Breast epithelium (tissue), 3 donors: ENCODE results near the gene FCRL6.

ENCODE experiments used
- POLR2A ChIP-seq: fragments of 450-650 bp; IDR thresholded peaks from one replicate; pipeline ENCODE4 v1.6.1; 2016; ENCODE audit warnings: antibody characterized with exemption, mild to moderate bottlenecking, moderate library complexity
- POLR2AphosphoS5 ChIP-seq, 3 donors: sonication (generic); formaldehyde crosslinking; IDR thresholded peaks; one replicate each; pipeline ENCODE4 v1.6.1; 2017; ENCODE audit warnings: antibody characterized with exemption in 3 of 3
- TF ChIP-seq, protein P1 (sequence below), 3 donors: fragments of 450-650 bp; IDR thresholded peaks; one replicate each; pipeline ENCODE4 v1.5.1; 2016 to 2017; ENCODE audit warnings: antibody characterized with exemption in 3 of 3, mild to moderate bottlenecking in 3 of 3, moderate library complexity in 3 of 3

- TF ChIP-seq, protein P1, sequence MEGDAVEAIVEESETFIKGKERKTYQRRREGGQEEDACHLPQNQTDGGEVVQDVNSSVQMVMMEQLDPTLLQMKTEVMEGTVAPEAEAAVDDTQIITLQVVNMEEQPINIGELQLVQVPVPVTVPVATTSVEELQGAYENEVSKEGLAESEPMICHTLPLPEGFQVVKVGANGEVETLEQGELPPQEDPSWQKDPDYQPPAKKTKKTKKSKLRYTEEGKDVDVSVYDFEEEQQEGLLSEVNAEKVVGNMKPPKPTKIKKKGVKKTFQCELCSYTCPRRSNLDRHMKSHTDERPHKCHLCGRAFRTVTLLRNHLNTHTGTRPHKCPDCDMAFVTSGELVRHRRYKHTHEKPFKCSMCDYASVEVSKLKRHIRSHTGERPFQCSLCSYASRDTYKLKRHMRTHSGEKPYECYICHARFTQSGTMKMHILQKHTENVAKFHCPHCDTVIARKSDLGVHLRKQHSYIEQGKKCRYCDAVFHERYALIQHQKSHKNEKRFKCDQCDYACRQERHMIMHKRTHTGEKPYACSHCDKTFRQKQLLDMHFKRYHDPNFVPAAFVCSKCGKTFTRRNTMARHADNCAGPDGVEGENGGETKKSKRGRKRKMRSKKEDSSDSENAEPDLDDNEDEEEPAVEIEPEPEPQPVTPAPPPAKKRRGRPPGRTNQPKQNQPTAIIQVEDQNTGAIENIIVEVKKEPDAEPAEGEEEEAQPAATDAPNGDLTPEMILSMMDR (IDR thresholded peaks at IDR 0.05), result peak in 1 of 3 donors; percentile 12
- TF ChIP-seq POLR2AphosphoS5 (IDR thresholded peaks at IDR 0.05), result peak; percentile 46 to 65 (median 48)
- TF ChIP-seq POLR2A, result no peak
Observed at GRCh38 chr1:159854693-159855192, 52.6 kb downstream of the FCRL6 start.
